HCT116 (cell line): ENCODE measurements around the gene NBDY.
"Not testable (repeated sequence)": the region's sequence is repeated elsewhere in the genome, so short reads cannot be mapped to it uniquely, and the experiment has no call there.

Experiments used
- CBX3 ChIP-seq: IDR thresholded peaks from 2 replicates; pipeline ENCODE4 v1.6.1; 2012; ENCODE audit warnings: low read depth
- CTCF ChIP-seq, 3 experiments: fragments of 200-600 bp in 1 of 3; sonication (generic) in 1 of 3; IDR thresholded peaks in 2 of 3; conservative IDR thresholded peaks in 1 of 3; 2 replicates each; pipeline ENCODE4 v1.5.1; 2012 to 2017; ENCODE audit warnings: low read depth in 2 of 3, low read length in 2 of 3, antibody characterized with exemption in 1 of 3, borderline replicate concordance in 1 of 3, control low read depth in 1 of 3, mild to moderate bottlenecking in 1 of 3, mixed read lengths in 1 of 3, mixed run types in 1 of 3, moderate library complexity in 1 of 3; ENCODE audit not compliant: insufficient read depth in 1 of 3
- ELF1 ChIP-seq: IDR thresholded peaks from 2 replicates; pipeline ENCODE4 v1.6.1; 2012; ENCODE audit warnings: low read depth, borderline replicate concordance
- EZH2 ChIP-seq: fragments of 200-600 bp; sonication (generic); IDR thresholded peaks from 2 replicates; pipeline ENCODE4 v1.6.1; 2017; ENCODE audit warnings: antibody characterized with exemption, mixed run types
- EZH2phosphoT487 ChIP-seq: fragments of 200-600 bp; IDR thresholded peaks from 2 replicates; pipeline ENCODE4 v1.6.1; 2018; ENCODE audit warnings: antibody characterized with exemption, borderline replicate concordance
- MAX ChIP-seq: IDR thresholded peaks from 2 replicates; pipeline ENCODE4 v1.6.1; 2012
- POLR2A ChIP-seq: IDR thresholded peaks from 2 replicates; pipeline ENCODE4 v1.7.0; 2011; ENCODE audit warnings: borderline replicate concordance; ENCODE audit not compliant: insufficient read depth, insufficient read length; ENCODE audit errors: extremely low read depth
- POLR2AphosphoS5 ChIP-seq: IDR thresholded peaks from 2 replicates; pipeline ENCODE4 v1.6.1; 2011; ENCODE audit warnings: mild to moderate bottlenecking, low read depth, low read length, moderate library complexity
- TCF7L2 ChIP-seq: IDR thresholded peaks from 2 replicates; pipeline ENCODE4 v1.7.0; 2011; ENCODE audit warnings: borderline replicate concordance, inconsistent platforms; ENCODE audit not compliant: insufficient read depth, insufficient read length; ENCODE audit errors: extremely low read depth

GRCh38 chrX:56760410-56761124, 31.5 kb downstream of the NBDY start:
- TF ChIP-seq EZH2phosphoT487; CTCF (IDR thresholded peaks at IDR 0.05 in 2 of 3, conservative IDR thresholded peaks at IDR 0.05 in 1 of 3; ENCODE audit: borderline replicate concordance in 1 of 3, insufficient read depth in 1 of 3, low read depth in 2 of 3, low read length in 2 of 3); POLR2A; CBX3; ELF1; POLR2AphosphoS5; TCF7L2; EZH2; MAX: not testable (repeated sequence)
